Myometrial cell (primary cell): ENCODE data around the gene NFKBIL1. TPM values are rescaled to one million over a fixed set of nuclear protein-coding genes. Genes with fewer than 3 reads are reported as not detected.

Experiments
- total RNA-seq: library from RNA; depleted of rRNA; stranded (reverse); fragments of >200 nt; gene quantifications from 2 replicates; pipeline ENCODE4 v1.2.3, GENCODE V29; 2015

The NFKBIL1 gene, protein sequence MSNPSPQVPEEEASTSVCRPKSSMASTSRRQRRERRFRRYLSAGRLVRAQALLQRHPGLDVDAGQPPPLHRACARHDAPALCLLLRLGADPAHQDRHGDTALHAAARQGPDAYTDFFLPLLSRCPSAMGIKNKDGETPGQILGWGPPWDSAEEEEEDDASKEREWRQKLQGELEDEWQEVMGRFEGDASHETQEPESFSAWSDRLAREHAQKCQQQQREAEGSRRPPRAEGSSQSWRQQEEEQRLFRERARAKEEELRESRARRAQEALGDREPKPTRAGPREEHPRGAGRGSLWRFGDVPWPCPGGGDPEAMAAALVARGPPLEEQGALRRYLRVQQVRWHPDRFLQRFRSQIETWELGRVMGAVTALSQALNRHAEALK
- total RNA-seq: 22.0 and 28.5 TPM in 2 replicates

DNA sequence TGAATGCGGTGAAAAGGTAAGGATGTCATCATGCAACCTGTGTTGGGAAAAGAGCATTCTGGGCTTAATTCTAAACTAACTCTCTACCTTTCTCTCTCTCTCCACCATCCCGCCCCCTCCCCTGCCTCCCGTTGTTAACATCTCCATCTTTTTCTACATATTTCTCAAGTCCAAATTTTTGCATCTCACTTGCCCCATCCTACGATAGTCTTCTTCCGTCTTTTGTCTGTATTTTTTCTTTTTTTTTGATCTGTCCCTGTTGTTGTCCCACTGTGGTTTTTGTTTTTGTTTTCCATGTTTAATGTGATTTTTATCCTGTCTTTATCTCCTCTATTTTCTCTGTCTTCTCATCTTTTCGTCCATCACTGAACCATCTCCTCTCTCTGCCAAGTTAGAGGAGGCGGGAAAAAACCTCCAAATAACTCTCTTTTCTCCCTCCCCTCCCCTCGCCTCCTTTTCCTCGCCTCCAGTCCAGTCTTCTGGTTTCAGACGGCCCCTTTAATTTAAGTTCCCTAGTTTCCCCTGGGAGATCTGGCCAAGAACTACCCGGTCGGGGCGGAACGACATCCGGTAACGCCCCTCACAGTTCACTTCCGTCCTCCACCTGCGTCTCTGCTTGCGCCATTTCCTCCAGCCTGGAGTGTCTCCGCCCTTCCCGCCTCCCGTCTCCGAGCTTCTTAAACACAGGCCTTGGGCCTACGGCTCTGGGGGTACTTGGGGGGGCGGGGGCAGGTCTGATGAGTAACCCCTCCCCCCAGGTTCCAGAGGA is at the start of gene NFKBIL1:
Gene NFKBIL1, plus strand, starts transcription at position 651 of the 769 bp plus-strand sequence. Its CDS starts 87 bp downstream, at position 738.

GRCh38 chr6:31528821-31529328 is 18.5 kb upstream of the NFKBIL1 start, which contains the start of gene MCCD1:
Gene MCCD1, plus strand, starts transcription at chr6:31528962. Its CDS starts 53 bp downstream, at chr6:31529015.

DNA sequence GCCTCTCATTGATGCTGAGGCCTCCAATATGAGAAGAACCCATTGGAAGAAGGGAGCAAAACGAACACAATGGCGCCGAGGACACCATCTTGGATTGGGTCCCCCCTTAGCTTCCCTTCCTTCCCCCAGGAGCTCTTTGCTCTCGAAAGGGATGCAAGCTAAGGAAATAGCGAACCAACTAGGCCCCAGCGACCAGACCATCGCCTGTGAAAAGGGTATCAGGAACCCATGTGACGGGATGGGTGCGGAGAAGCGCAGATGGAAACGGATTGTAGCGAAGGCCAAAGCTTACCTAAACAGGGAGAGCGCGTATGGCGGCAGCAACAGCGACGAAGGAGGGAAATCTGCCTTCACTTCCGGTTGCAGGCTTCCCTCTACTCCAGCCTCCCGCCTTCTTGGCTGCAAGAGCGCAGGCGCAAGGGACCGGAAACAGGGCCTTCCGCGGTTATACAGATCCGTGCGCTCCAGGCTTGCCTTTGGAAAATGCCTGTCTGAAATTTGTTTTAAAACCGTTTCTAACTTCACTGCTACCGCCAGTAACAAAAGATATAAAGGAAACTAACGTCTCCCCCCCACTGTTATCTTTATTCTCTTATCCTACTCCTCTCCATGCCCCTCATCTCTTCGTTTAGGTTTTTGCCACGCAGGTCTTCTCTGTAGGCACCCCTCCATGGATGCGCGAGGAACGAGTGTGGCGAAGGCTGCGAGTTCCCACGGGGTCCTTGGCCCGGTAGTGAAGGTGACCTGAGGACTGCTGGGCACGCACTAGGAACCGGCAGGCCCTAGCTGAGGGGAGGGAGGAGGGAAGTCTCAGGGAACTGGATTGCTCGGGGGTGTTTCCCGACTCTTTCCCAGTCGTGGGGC is 5.5 kb upstream of the NFKBIL1 start, which contains the start of gene DDX39B:
Gene DDX39B, minus strand, starts transcription at position 346 of the 864 bp plus-strand sequence. CDS start 1,471 bp downstream, outside the sequence.

GRCh38 chr6:31546339-31546957 is 960 bp upstream of the NFKBIL1 start, which contains the start of gene ATP6V1G2:
Gene ATP6V1G2, minus strand, starts transcription at chr6:31546608. Its CDS starts 49 bp downstream, at chr6:31546559.

GRCh38 chr6:31572041-31572911 is 24.9 kb downstream of the NFKBIL1 start, which contains the start of gene LTA:
Gene LTA, plus strand, starts transcription at chr6:31572289. Its CDS starts 454 bp downstream, at chr6:31572743.

DNA sequence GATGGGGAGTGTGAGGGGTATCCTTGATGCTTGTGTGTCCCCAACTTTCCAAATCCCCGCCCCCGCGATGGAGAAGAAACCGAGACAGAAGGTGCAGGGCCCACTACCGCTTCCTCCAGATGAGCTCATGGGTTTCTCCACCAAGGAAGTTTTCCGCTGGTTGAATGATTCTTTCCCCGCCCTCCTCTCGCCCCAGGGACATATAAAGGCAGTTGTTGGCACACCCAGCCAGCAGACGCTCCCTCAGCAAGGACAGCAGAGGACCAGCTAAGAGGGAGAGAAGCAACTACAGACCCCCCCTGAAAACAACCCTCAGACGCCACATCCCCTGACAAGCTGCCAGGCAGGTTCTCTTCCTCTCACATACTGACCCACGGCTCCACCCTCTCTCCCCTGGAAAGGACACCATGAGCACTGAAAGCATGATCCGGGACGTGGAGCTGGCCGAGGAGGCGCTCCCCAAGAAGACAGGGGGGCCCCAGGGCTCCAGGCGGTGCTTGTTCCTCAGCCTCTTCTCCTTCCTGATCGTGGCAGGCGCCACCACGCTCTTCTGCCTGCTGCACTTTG is 28.0 kb downstream of the NFKBIL1 start, which contains the start of gene TNF:
Gene TNF, plus strand, starts transcription at position 231 of the 567 bp plus-strand sequence. Its CDS starts 177 bp downstream, at position 408.

GRCh38 chr6:31582230-31582643 is 34.8 kb downstream of the NFKBIL1 start, which contains the start of gene LTB:
Gene LTB, minus strand, starts transcription at chr6:31582424. Its CDS starts 7 bp downstream, at chr6:31582417.

DNA sequence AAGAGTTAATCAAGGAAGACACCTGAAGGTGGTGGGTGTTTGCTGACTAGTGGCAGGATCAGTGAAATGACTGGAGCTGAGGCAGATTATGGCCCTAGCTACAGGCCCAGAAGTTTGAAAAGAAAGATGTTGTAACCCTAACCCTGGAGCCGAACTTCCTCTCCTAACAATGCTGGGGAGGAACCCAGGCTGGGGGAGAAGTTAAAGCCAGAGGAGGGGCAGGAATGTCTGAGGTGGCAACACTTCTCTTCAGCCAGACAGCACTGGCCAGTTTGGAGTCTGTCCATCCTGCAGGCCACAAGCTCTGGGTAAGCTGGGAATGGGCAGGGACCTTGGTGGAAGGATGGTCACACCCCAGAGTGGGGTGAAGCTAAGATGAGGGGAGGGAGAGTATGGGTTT is 38.6 kb downstream of the NFKBIL1 start, which contains the start of gene LST1:
Gene LST1, plus strand, starts transcription at position 270 of the 400 bp plus-strand sequence. CDS start 1,023 bp downstream, outside the sequence.

Other genes with a start within 250 kb of the NFKBIL1 start
- 276 and 296 TPM in 2 replicates for gene HLA-B, start 190.4 kb upstream of the NFKBIL1 start, total RNA-seq
- gene MICA, start 144.0 kb upstream of the NFKBIL1 start, total RNA-seq: 104 and 132 TPM in 2 replicates
- 25.7 and 26.2 TPM in 2 replicates for gene MICB, start 49.5 kb upstream of the NFKBIL1 start, total RNA-seq
- not detected in 2 replicates for gene MCCD1, start 18.6 kb upstream of the NFKBIL1 start, total RNA-seq
- gene DDX39B, start 5.6 kb upstream of the NFKBIL1 start, total RNA-seq: 564 and 622 TPM in 2 replicates
- gene ATP6V1G2, start 1.0 kb upstream of the NFKBIL1 start, total RNA-seq: 0.18 and 0.58 TPM in 2 replicates
- not detected in 2 replicates for gene LTA, start 24.7 kb downstream of the NFKBIL1 start, total RNA-seq
- gene TNF, start 28.0 kb downstream of the NFKBIL1 start, total RNA-seq: not detected in 2 replicates
- not detected in 2 replicates for gene LTB, start 34.8 kb downstream of the NFKBIL1 start, total RNA-seq
- gene LST1, start 38.7 kb downstream of the NFKBIL1 start, total RNA-seq: not detected in 2 replicates
- gene NCR3, start 45.4 kb downstream of the NFKBIL1 start, total RNA-seq: not detected in 2 replicates
- not detected in 2 replicates for gene AIF1, start 67.6 kb downstream of the NFKBIL1 start, total RNA-seq
- gene PRRC2A, start 73.1 kb downstream of the NFKBIL1 start, total RNA-seq: 77.8 and 81.9 TPM in 2 replicates
- 241 and 292 TPM in 2 replicates for gene BAG6, start 105.1 kb downstream of the NFKBIL1 start, total RNA-seq
- 1.4 and 1.7 TPM in 2 replicates for gene APOM, start 108.3 kb downstream of the NFKBIL1 start, total RNA-seq
- gene C6orf47, start 113.2 kb downstream of the NFKBIL1 start, total RNA-seq: 17.0 and 20.9 TPM in 2 replicates
- 12.4 and 16.1 TPM in 2 replicates for gene GPANK1, start 117.4 kb downstream of the NFKBIL1 start, total RNA-seq
- gene CSNK2B, start 118.5 kb downstream of the NFKBIL1 start, total RNA-seq: 281 and 300 TPM in 2 replicates
- gene LY6G5B, start 122.4 kb downstream of the NFKBIL1 start, total RNA-seq: 0.58 and 2.7 TPM in 2 replicates
- gene LY6G5C, start 133.5 kb downstream of the NFKBIL1 start, total RNA-seq: 0.29 and 1.1 TPM in 2 replicates
- gene ABHD16A, start 155.7 kb downstream of the NFKBIL1 start, total RNA-seq: 41.6 and 52.5 TPM in 2 replicates
- gene LY6G6F, start 159.3 kb downstream of the NFKBIL1 start, total RNA-seq: not detected in 2 replicates
- not detected in 2 replicates for gene LY6G6D, start 167.7 kb downstream of the NFKBIL1 start, total RNA-seq
- not detected in 2 replicates for gene LY6G6C, start 174.1 kb downstream of the NFKBIL1 start, total RNA-seq
- gene MPIG6B, start 175.8 kb downstream of the NFKBIL1 start, total RNA-seq: not detected in 2 replicates
- gene DDAH2, start 181.7 kb downstream of the NFKBIL1 start, total RNA-seq: 63.1 and 65.7 TPM in 2 replicates
- gene CLIC1, start 188.9 kb downstream of the NFKBIL1 start, total RNA-seq: 1,096 and 1,127 TPM in 2 replicates
- 7.8 and 16.7 TPM in 2 replicates for gene MSH5, start 192.4 kb downstream of the NFKBIL1 start, total RNA-seq
- gene SAPCD1, start 215.0 kb downstream of the NFKBIL1 start, total RNA-seq: 1.8 and 2.3 TPM in 2 replicates
- under 0.01 TPM in 1 of 2 replicates, not detected in the other for gene VWA7, start 229.7 kb downstream of the NFKBIL1 start, total RNA-seq
- 102 and 105 TPM in 2 replicates for gene VARS1, start 248.1 kb downstream of the NFKBIL1 start, total RNA-seq